IPS-18c (cell line): Measurements from ENCODE around the gene TATDN2.
"Not testable (repeated sequence)": the region's sequence is repeated elsewhere in the genome, so short reads cannot be mapped to it uniquely, and the experiment has no call there.

Source experiments
- H3K4me3 ChIP-seq: 2 replicates; pipeline ENCODE4 v1.7.0; 2013; ENCODE audit warnings: low read depth, mild to moderate bottlenecking, low read length, moderate library complexity; ENCODE audit not compliant: insufficient read depth
- H3K9me3 ChIP-seq: one replicate; pipeline ENCODE4 v1.6.1; 2013; ENCODE audit warnings: mild to moderate bottlenecking, low read length, moderate library complexity; ENCODE audit not compliant: control insufficient read depth, insufficient read depth

The TATDN2 gene

GRCh38 chr3:10281951-10282350 lies 33.7 kb downstream of the TATDN2 start:
- H3K4me3 ChIP-seq, result no peak overlapping the region
- H3K9me3 ChIP-seq, result no peaks in the 10 kb centered on the region

- H3K9me3 ChIP-seq, result no peaks in the 10 kb centered on the region
- H3K4me3 ChIP-seq, result no peak overlapping the region
Measured at GRCh38 chr3:10283638-10284037, 35.4 kb downstream of the TATDN2 start.

GRCh38 chr3:10284496-10284895 lies 36.2 kb downstream of the TATDN2 start:
- no peak overlapping the region for H3K4me3 ChIP-seq
- H3K9me3 ChIP-seq, result no peaks in the 10 kb centered on the region

GRCh38 chr3:10285272-10286132 lies 37.2 kb downstream of the TATDN2 start:
- Histone ChIP-seq H3K4me3 (no peak overlapping the region), H3K9me3 (no peaks in the 10 kb centered on the region)

GRCh38 chr3:10286133-10286524 lies 37.9 kb downstream of the TATDN2 start:
- no peak overlapping the region for H3K4me3 ChIP-seq
- no peaks in the 10 kb centered on the region for H3K9me3 ChIP-seq

GRCh38 chr3:10286596-10287295 lies 38.5 kb downstream of the TATDN2 start:
- no peak overlapping the region for H3K4me3 ChIP-seq
- no peaks in the 10 kb centered on the region for H3K9me3 ChIP-seq

- no peaks in the 10 kb centered on the region for H3K9me3 ChIP-seq
- no peak overlapping the region for H3K4me3 ChIP-seq
Measured at GRCh38 chr3:10287936-10288574, 39.8 kb downstream of the TATDN2 start.

GRCh38 chr3:10288575-10288960 lies 40.3 kb downstream of the TATDN2 start:
- Histone ChIP-seq H3K4me3 (no peak overlapping the region), H3K9me3 (no peaks in the 10 kb centered on the region)

GRCh38 chr3:10289077-10289476 lies 40.8 kb downstream of the TATDN2 start:
- H3K4me3 ChIP-seq, result no peak overlapping the region; the same call in 1 of the 2 replicates
- no peaks in the 10 kb centered on the region for H3K9me3 ChIP-seq

GRCh38 chr3:10289787-10290355 lies 41.6 kb downstream of the TATDN2 start:
- no peaks in the 10 kb centered on the region for H3K9me3 ChIP-seq

GRCh38 chr3:10290481-10291176 lies 42.4 kb downstream of the TATDN2 start:
- Histone ChIP-seq H3K9me3 (no peaks in the 10 kb centered on the region), H3K4me3 (no peak overlapping the region)

More at GRCh38 chr3:10289787-10290355, 41.6 kb downstream of the TATDN2 start:
- H3K4me3 ChIP-seq, result no peak overlapping the region

- Histone ChIP-seq H3K9me3 (no peaks in the 10 kb centered on the region), H3K4me3 (no peak overlapping the region)
Measured at GRCh38 chr3:10291641-10292040, 43.4 kb downstream of the TATDN2 start.

GRCh38 chr3:10292505-10293419 lies 44.5 kb downstream of the TATDN2 start, which contains the start of gene GHRL:
Gene GHRL (minus strand): TSS chr3:10292947. CDS start chr3:10290180, 2,767 bp downstream.
- Histone ChIP-seq H3K9me3 (no peaks in the 10 kb centered on the region), H3K4me3 (no peak within 1 kb of the TSS)

- no peak overlapping the region for H3K4me3 ChIP-seq
Measured at GRCh38 chr3:10294030-10294586, 45.8 kb downstream of the TATDN2 start.

GRCh38 chr3:10298064-10298463 lies 49.8 kb downstream of the TATDN2 start:
- not testable (repeated sequence) for H3K9me3 ChIP-seq, H3K4me3 ChIP-seq

More at GRCh38 chr3:10294030-10294586, 45.8 kb downstream of the TATDN2 start:
- H3K9me3 ChIP-seq, result no peaks in the 10 kb centered on the region

- no peak overlapping the region for H3K4me3 ChIP-seq
- H3K9me3 ChIP-seq, result no peaks in the 10 kb centered on the region
Measured at GRCh38 chr3:10299175-10299574, 50.9 kb downstream of the TATDN2 start.
